Motor neuron (in vitro differentiated cells): ENCODE measurements around the gene NRP1. TPM values are rescaled to one million over a fixed set of nuclear protein-coding genes. Genes with fewer than 3 reads are reported as not detected.
"Not testable (repeated sequence)": the region's sequence is repeated elsewhere in the genome, so short reads cannot be mapped to it uniquely, and the experiment has no call there.

ENCODE experiments used
- ATAC-seq, 8 experiments: fragments of 200-7000 bp; cut with Tn5 transposase; replicated peaks in 6 of 8; 2 replicates each; pipeline ENCODE4 v1.8.0; 2021; ENCODE audit warnings: mild to moderate bottlenecking in 8 of 8, moderate library complexity in 8 of 8
- H3K27ac ChIP-seq, 2 donors: fragments of 250-450 bp; sonication (Bioruptor Pico); 2 replicates each; pipeline ENCODE4 v1.9.0; 2021; ENCODE audit warnings: antibody characterized with exemption in 2 of 2, mild to moderate bottlenecking in 2 of 2, moderate library complexity in 1 of 2
- H3K4me1 ChIP-seq, 2 donors: fragments of 250-450 bp; sonication (Bioruptor Pico); replicated peaks in 1 of 2; 2 replicates each; pipeline ENCODE4 v1.6.1; 2021; ENCODE audit warnings: antibody characterized with exemption in 2 of 2, mild to moderate bottlenecking in 2 of 2, moderate library complexity in 1 of 2
- H3K4me3 ChIP-seq, 5 donors: fragments of 250-450 bp; sonication (Bioruptor Pico); 2 replicates each; pipeline ENCODE4 v1.9.0; 2021; ENCODE audit warnings: antibody characterized with exemption in 5 of 5, mild to moderate bottlenecking in 5 of 5, moderate library complexity in 4 of 5
- WGBS, 10 experiments: fragments of 450-650 bp; shearing (Covaris generic); methylation state at CpG; one replicate each; pipeline ENCODE4 v1.0.0; 2022; 5-methylcytosine and 5-hydroxymethylcytosine counted together
- in situ Hi-C, 9 experiments: fragments of 400-800 bp; cut with MboI; loops; one replicate each; pipeline ENCODE4 v1.15.0; 2021; ENCODE audit warnings: low sequenced_read_pairs in 9 of 9, low pct_unique_long_range_greater_than_20kb in 2 of 9; ENCODE audit not compliant: unreplicated experiment in 9 of 9
- total RNA-seq, 8 experiments: library from RNA; unstranded; fragments of 300-600 nt; gene quantifications; 2 replicates each; pipeline versions ENCODE4 v1.2.3 to v1.2.4, GENCODE V29; 2022

NRP1 gene
- total RNA-seq, 8 experiments from 2014 or later, result 35.7 to 84.8 (median 61.7) TPM

- Histone ChIP-seq H3K4me3 (no peak overlapping the region), H3K4me1 (no peaks in the 10 kb centered on the region), H3K27ac (no peak overlapping the region)
- 36 to 100% (median 79%) methylated on average over 1 to 2 of the region's 2 CpGs; no CpG with 5 or more reads in 1 of the 10 experiments for WGBS, 10 experiments
- in situ Hi-C loops, result loop anchor here in 1 of 9 experiments (10.0 kb wide), 1 partner anchor 125 kb away; no protein-coding TSS in a partner anchor
- no peak for ATAC-seq
These were observed 184.3 kb downstream of the NRP1 start for GRCh38 chr10:33150146-33150545.

DNA sequence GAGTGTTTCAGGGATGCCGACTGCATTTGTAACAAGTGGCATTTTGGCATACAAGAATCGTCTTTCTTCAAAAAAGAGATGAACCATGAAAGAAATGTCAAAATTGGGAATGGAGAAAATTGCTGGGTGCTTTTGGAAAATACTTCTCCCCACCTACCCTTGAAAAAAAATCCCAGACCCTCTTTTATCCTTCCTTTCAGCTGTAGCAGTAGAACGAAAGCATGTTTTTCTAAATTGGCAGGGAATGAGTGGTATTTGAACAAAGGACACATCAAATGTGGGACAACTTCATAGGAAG lies 187.5 kb downstream of the NRP1 start:
- no peak for ATAC-seq
- in situ Hi-C loops, result no loop called here
- H3K4me3 ChIP-seq, result no peak overlapping the region
- WGBS, 10 experiments, result 48 to 100% (median 91%) methylated on average over 1 to 3 of the region's 3 CpGs; no CpG with 5 or more reads in 1 of the 10 experiments
- H3K27ac ChIP-seq, result no peak overlapping the region
- no peaks in the 10 kb centered on the region for H3K4me1 ChIP-seq

DNA sequence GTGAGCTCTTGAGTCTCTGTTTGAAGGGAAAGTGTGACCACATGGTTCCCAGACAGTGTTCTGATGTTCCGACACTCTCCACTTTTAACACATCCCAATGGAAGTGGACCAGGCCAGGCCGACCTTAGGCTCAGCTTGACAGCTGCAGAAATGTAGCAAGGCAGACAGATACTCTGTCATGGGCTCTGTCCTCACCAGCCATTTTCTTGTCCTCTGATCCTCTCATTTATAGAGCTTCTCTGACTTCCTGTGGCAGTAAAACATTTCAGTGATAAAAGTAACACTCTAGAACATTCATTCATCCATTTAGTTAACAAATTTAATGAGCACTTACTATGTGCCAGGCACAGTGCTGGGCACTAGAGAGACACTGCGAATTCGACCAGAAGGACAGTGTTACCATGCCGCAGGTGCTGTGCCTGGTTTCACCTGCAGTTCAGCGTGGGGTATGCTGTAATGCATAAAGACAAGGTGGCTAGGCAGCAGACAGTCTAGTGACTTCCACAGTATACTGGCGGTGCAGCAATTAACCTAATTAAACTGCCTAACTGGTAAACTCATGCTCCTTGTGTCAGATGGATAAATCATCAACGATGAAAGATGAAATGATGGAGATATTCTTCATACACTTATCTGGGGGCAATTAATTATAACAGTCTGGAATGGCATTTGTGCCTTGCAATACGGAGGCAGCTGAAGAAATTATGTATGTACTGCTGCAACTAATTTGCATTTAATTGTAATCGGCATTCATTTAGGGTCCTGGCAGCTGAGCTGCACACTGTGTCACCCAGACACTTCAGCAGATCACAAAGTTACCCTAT lies 188.1 kb downstream of the NRP1 start:
- H3K4me1 ChIP-seq, result no peaks in the 10 kb centered on the region
- no peak overlapping the region for H3K27ac ChIP-seq
- ATAC-seq, result peak in 4 of 8 experiments; percentile 31 to 65 (median 58)
- in situ Hi-C loops, result no loop called here
- 13 to 96% (median 79%) methylated on average over 3 to 9 of the region's 10 CpGs; no CpG with 5 or more reads in 1 of the 10 experiments for WGBS, 10 experiments
- H3K4me3 ChIP-seq, result no peak overlapping the region

DNA sequence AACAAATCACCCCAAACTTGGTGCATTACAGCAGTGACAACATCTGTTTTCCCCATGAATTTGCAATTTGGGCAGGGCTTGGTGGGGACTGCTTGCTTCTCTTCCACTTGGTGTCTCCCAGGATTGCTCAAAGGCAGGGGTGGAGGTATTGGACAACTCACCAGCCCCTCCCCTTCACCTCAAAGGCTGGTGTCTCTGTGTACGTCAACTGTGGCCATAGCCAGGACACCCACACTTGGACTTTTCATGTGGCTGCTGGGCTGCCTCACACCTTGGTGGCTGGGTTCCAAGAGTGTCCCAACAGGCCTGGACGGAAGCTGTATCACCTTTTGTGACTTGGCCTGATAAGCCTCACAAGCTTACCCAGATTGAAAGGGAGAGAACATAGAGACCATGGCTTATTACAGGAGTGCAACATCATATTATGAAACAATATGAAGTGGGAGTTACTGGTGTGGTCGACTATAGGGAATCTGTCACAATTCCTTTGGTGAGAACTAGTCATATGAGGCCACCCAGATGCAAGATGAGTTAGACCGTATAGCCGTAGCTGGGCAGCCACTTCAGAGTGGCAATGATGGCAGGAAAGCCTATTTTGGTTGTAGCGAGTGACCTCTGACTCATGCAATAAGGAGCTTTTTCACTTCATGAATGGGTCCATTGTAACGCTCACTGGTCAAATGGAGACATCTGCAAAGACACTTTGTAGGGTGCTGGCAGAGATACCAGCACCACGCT lies 188.8 kb downstream of the NRP1 start:
- ATAC-seq, result peak in 2 of 8 experiments; percentile 83 to 91
- in situ Hi-C loops, result no loop called here
- Histone ChIP-seq H3K4me1 (no peaks in the 10 kb centered on the region), H3K27ac (no peak overlapping the region), H3K4me3 (no peak overlapping the region)
- WGBS, 10 experiments, result 60 to 100% (median 80%) methylated on average over 1 to 5 of the region's 8 CpGs; no CpG with 5 or more reads in 1 of the 10 experiments

- Histone ChIP-seq H3K4me3 (no peak overlapping the region), H3K4me1 (no peaks in the 10 kb centered on the region), H3K27ac (no peak overlapping the region)
- WGBS, 10 experiments, result 29 to 95% (median 67%) methylated on average over 2 to 5 of the region's 5 CpGs; no CpG with 5 or more reads in 6 of the 10 experiments
- in situ Hi-C loops, result no loop called here
- peak in 6 of 8 experiments; percentile 39 to 84 (median 70) for ATAC-seq
These were observed 191.2 kb downstream of the NRP1 start for GRCh38 chr10:33143160-33143728.

GRCh38 chr10:33142295-33142694 lies 192.2 kb downstream of the NRP1 start:
- H3K27ac ChIP-seq, result no peak overlapping the region
- in situ Hi-C loops, result no loop called here
- no peaks in the 10 kb centered on the region for H3K4me1 ChIP-seq
- no peak for ATAC-seq
- H3K4me3 ChIP-seq, result no peak overlapping the region
- WGBS, 10 experiments, result 56 to 95% (median 78%) methylated on average over 1 to 3 of the region's 4 CpGs; no CpG with 5 or more reads in 6 of the 10 experiments

GRCh38 chr10:33141251-33141650 lies 193.2 kb downstream of the NRP1 start:
- in situ Hi-C loops, result no loop called here
- Histone ChIP-seq H3K4me1 (no peaks in the 10 kb centered on the region), H3K4me3 (no peak overlapping the region), H3K27ac (no peak overlapping the region)
- 73 to 100% (median 100%) methylated on average over 1 to 3 of the region's 3 CpGs; no CpG with 5 or more reads in 2 of the 10 experiments for WGBS, 10 experiments
- no peak for ATAC-seq

DNA sequence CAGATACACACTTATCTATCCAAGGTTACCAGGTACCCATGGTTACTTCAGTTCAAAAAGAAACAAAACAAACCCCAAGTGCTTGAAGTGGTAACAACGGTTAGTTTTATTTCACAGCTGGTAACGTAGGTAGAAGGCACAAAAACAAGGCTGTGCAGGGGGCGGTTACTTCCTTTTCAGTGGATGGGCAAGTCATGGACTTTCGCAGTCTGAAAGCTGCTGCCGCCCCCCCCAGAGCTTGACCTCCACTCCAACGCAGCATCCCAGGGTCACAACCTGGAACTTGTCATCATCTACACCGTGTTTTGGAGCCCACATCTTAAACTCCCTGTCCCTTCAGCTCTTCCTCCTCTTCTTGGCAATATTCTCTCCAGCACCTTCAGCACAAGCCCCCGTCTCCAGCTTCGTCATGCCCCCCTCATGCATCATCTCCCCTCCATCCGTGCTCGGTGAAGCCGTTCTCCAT lies 195.3 kb downstream of the NRP1 start:
- WGBS, 10 experiments, result 72 to 94% (median 89%) methylated on average over 1 to 11 of the region's 12 CpGs; no CpG with 5 or more reads in 1 of the 10 experiments
- in situ Hi-C loops, result no loop called here
- Histone ChIP-seq H3K4me1 (no peaks in the 10 kb centered on the region), H3K27ac (no peak overlapping the region), H3K4me3 (no peak overlapping the region)
- ATAC-seq, result no peak

- ATAC-seq, in situ Hi-C loops, H3K27ac ChIP-seq, H3K4me3 ChIP-seq, H3K4me1 ChIP-seq: not testable (repeated sequence)
- WGBS, 10 experiments, result 80 to 100% (median 88%) methylated on average over 1 to 10 of the region's 10 CpGs
These were observed 195.8 kb downstream of the NRP1 start for GRCh38 chr10:33138686-33139085.

DNA sequence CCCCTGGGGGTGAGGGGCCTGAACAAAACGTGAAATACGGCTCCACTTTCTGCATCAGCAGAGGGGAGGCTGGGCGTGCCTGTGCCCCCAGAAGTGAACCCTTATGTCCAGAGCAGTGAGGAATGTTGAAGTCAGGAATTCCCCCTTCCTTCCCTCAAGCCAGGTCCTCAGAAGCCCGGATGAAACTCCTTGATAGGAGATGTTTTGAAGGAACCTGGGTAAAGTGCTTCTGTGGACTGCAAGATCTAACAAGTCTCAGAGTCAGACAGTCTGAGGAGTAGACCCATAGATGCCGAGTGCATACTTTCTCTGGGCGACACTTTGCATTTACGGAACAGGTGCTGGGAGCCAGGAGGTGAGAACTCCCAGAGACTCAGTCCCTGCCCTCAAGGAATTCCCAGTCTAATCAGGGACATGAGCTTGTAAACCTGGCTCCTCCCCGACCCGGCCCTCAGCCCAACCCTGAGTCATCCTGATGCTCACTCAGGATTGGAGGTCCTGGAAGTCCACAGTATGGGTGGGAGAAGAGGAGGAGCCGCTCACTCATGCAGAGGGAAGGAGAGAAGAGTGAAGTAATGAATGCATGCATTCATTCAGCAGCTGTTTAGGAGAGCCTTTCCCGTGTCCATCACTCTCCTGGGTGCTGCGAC lies 197.0 kb downstream of the NRP1 start:
- Histone ChIP-seq H3K4me3 (no peak overlapping the region), H3K27ac (no peak overlapping the region), H3K4me1 (peaks cover 4 to 8% of the 10 kb centered on the region in 2 donors)
- 70 to 100% (median 97%) methylated on average over 2 to 7 of the region's 12 CpGs; no CpG with 5 or more reads in 3 of the 10 experiments for WGBS, 10 experiments
- no peak for ATAC-seq
- in situ Hi-C loops, result no loop called here

GRCh38 chr10:33136781-33137180 lies 197.7 kb downstream of the NRP1 start:
- peak in 7 of 8 experiments; percentile 32 to 87 (median 39) for ATAC-seq
- in situ Hi-C loops, result no loop called here

GRCh38 chr10:33136271-33136670 lies 198.2 kb downstream of the NRP1 start:
- Histone ChIP-seq H3K27ac (no peak overlapping the region), H3K4me1 (peaks cover 4 to 8% of the 10 kb centered on the region in 2 donors), H3K4me3 (no peak overlapping the region)
- WGBS, 10 experiments, result 0 to 80% (median 25%) methylated on average over 1 to 3 of the region's 3 CpGs; no CpG with 5 or more reads in 5 of the 10 experiments
- in situ Hi-C loops, result no loop called here
- peak in 2 of 8 experiments; percentile 12 to 14 for ATAC-seq

More at GRCh38 chr10:33136781-33137180, 197.7 kb downstream of the NRP1 start:
- no peak overlapping the region for H3K4me3 ChIP-seq
- no peak overlapping the region for H3K27ac ChIP-seq
- WGBS, 10 experiments, result 0 to 44% (median 14%) methylated on average over 1 of the region's 1 CpG; no CpG with 5 or more reads in 5 of the 10 experiments
- peaks cover 4 to 8% of the 10 kb centered on the region in 2 donors for H3K4me1 ChIP-seq
